OCI-M2 (cell line): ENCODE measurements around the gene SIX4.
"Not testable (repeated sequence)": the region's sequence is repeated elsewhere in the genome, so short reads cannot be mapped to it uniquely, and the experiment has no call there.

Source experiments
- DNase-seq: peaks from one replicate; lab custom pipeline; 2025; ENCODE audit not compliant: unreplicated experiment; lab: John Stamatoyannopoulos, UW

Gene SIX4

GRCh38 chr14:60723907-60724618 is at the start of gene SIX4:
Gene SIX4 (minus strand): TSS chr14:60724351. CDS start chr14:60724074, 277 bp downstream.
- no peak for DNase-seq

- DNase-seq: no peak
These were observed 49.4 kb upstream of the SIX4 start for GRCh38 chr14:60773558-60773957.

GRCh38 chr14:60771117-60771516 is 47.0 kb upstream of the SIX4 start:
- DNase-seq: no peak

GRCh38 chr14:60768602-60769001 is 44.5 kb upstream of the SIX4 start:
- DNase-seq: no peak

GRCh38 chr14:60760644-60761364 is 36.7 kb upstream of the SIX4 start:
- DNase-seq: no peak

- DNase-seq: no peak
These were observed 36.1 kb upstream of the SIX4 start for GRCh38 chr14:60760209-60760608.

GRCh38 chr14:60758885-60759284 is 34.7 kb upstream of the SIX4 start:
- no peak for DNase-seq

GRCh38 chr14:60757567-60758002 is 33.4 kb upstream of the SIX4 start:
- no peak for DNase-seq

GRCh38 chr14:60756847-60757246 is 32.7 kb upstream of the SIX4 start:
- no peak for DNase-seq

GRCh38 chr14:60753264-60754119 is 29.3 kb upstream of the SIX4 start:
- peak; percentile 32 for DNase-seq

- DNase-seq: no peak
These were observed 20.4 kb upstream of the SIX4 start for GRCh38 chr14:60744566-60744965.

- no peak for DNase-seq
These were observed 14.8 kb upstream of the SIX4 start for GRCh38 chr14:60738843-60739508.

- no peak for DNase-seq
These were observed 12.3 kb upstream of the SIX4 start for GRCh38 chr14:60736494-60736893.

- no peak for DNase-seq
These were observed 11.3 kb upstream of the SIX4 start for GRCh38 chr14:60735416-60735815.

- peak; percentile 88 for DNase-seq
These were observed 10.5 kb upstream of the SIX4 start, which contains the start of gene MNAT1 for GRCh38 chr14:60734465-60735242. Gene MNAT1 (plus strand): TSS chr14:60734761. CDS start chr14:60734863, 102 bp downstream.

GRCh38 chr14:60732840-60733483 is 8.8 kb upstream of the SIX4 start:
- DNase-seq: no peak

GRCh38 chr14:60731291-60731690 is 7.1 kb upstream of the SIX4 start:
- not testable (repeated sequence) for DNase-seq

- DNase-seq: no peak
These were observed 840 bp downstream of the SIX4 start for GRCh38 chr14:60723116-60723906.
